ENCODE data around the gene TMEM25.
"Not testable (repeated sequence)": the region's sequence is repeated elsewhere in the genome, so short reads cannot be mapped to it uniquely, and the experiment has no call there.

Gene TMEM25

DNA sequence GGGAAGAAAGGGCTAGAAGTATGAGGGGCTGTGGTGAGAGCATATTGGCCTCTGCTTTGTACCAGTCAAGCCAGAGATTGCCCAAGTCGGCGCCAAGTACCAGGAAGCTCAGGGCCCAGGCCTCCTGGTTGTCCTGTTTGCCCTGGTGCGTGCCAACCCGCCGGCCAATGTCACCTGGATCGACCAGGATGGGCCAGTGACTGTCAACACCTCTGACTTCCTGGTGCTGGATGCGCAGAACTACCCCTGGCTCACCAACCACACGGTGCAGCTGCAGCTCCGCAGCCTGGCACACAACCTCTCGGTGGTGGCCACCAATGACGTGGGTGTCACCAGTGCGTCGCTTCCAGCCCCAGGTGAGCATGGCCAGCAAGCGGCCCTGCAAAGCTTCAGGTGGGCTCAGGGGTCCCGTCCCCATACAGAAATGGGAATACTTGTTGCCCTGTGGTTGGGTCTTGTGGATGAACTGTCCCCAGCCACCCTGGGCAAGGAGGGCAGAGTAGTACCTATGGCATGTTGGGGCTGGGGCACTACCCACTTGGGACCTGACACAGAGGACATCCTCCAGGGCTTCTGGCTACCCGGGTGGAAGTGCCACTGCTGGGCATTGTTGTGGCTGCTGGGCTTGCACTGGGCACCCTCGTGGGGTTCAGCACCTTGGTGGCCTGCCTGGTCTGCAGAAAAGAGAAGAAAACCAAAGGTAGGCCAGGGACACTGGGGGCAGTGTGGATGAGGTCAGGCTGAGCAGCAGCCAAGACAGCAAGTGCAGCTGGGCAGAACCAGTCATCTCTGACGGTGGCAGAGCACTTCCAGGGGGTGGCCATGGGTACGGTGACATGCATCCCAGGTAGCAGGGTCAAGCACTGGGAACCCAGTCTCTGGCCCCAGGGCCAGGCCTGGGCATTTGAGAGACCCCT is 2.1 kb downstream of the TMEM25 start:
- DNase-seq (ENCODE audit: low spot score), result no peak

- no peak for DNase-seq (ENCODE audit: low spot score)
Observed at GRCh38 chr11:118533769-118534729, 3.1 kb downstream of the TMEM25 start.

GRCh38 chr11:118535261-118535660 is 4.3 kb downstream of the TMEM25 start:
- no peak for DNase-seq (ENCODE audit: low spot score)

DNA sequence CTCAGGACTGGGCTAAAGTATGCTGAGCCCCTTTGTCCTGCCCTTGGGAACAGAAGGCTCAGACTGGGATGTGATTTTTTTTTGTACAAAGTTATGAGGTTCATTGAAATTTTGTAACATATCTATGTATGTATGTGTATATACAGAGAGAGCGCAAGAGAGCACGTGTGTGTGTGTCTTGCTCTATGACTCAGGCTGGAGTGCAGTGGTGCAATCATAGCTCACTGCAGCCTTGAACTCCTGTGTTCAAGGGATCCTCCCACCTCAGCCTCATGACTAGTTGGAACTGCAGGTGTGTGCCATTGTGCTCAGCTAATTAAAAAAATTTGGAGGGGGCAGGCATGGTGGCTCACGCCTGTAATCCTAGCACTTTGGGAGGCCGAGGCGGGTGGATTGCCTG is 5.7 kb downstream of the TMEM25 start:
- DNase-seq (ENCODE audit: low spot score), result no peak

DNA sequence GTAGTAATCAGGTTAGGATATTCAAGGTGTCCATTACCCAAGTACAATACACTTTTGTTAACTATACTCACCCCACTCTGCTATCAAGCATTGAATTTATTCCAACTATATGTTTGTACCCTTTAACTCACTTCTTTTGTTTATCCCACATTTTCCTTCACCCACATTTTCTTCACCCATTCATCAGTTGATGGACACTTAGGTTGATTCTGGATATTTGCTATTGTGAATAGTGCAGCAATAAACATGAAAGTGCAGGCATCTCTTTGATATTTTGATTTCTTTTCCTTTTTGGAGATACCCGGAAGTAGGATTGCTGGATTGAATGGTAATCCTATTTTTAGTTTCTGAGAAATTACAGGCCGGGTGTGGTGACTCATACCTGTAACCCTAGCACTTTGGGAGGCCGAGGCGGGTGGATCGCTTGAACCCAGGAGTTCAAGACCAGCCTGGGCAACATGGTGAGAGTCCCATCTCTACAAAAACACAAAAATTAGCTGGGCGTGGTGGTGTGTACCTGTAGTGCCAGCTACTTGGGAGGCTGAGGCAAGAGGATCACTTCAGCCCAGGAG is 6.5 kb downstream of the TMEM25 start:
- DNase-seq (ENCODE audit: low spot score), result no peak

DNA sequence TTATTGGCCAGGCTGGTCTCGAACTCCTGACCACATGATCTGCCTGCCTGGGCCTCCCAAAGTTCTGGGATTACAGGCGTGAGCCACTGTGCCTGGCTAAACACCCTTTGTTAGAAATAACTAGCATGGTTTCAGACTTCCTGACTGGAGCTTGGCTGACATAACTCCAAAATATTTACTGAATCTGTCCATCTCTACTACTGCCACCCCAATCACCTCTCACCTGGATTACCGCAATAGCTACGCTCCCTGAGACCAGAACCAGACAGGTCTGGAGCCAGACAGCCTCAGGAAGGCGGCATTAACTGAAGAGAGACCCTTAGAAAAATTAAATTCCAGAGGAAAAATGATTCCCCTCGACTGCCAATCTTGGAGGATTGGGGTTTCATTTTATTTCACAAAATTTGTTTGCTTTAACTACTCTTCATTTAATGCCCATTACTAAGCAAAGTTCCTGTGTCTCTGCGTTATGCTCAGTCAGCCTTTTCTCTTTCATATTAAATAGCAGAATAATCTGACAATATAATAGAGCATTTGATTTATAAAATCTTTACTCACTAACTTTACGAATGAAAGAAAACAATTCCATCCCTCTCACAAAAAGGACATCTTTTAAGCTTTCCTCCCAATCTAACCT is 13.1 kb downstream of the TMEM25 start:
- DNase-seq (ENCODE audit: low spot score), result no peak

GRCh38 chr11:118544647-118545010 is 13.6 kb downstream of the TMEM25 start:
- no peak for DNase-seq (ENCODE audit: low spot score)

DNA sequence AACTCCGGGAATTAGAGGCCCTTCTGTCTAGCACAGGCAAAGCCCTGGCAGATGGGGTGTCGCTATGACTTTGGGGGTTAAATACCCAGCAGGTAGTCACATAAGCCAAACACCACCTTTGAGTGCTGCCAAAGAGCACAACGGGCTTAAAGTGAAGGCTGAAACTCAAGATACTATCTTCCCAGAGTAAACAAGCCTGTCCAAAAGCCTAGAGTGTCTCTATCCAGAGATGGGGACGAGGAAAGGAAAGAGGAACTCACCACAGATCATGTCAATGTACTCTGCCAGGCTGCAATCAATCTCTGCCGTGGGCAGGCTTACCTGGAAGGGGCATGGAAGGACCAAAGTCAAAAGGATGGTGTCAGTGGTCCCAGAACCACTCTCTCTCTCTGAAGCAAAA is 14.5 kb downstream of the TMEM25 start:
- no peak for DNase-seq (ENCODE audit: low spot score)

GRCh38 chr11:118547132-118547531 is 16.1 kb downstream of the TMEM25 start:
- no peak for DNase-seq (ENCODE audit: low spot score)

GRCh38 chr11:118552341-118552740 is 21.3 kb downstream of the TMEM25 start:
- DNase-seq (ENCODE audit: low spot score), result no peak

DNA sequence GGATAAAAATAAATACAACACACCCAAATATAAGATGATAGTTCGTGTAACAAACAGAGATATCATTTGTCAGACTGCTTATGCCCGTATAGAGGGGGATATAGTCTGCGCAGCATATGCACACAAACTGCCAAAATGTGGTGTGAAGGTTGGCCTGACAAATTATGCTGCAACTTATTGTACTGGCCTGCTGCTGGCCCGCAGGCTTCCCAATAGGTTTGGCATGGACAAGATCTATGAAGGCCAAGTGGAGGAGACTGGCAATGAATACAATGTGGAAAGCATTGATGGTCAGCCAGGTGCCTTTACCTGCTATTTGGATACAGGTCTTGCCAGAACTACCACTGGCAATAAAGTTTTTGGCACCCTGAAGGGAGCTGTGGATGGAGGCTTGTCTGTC is 29.8 kb downstream of the TMEM25 start:
- DNase-seq (ENCODE audit: low spot score), result no peak

DNA sequence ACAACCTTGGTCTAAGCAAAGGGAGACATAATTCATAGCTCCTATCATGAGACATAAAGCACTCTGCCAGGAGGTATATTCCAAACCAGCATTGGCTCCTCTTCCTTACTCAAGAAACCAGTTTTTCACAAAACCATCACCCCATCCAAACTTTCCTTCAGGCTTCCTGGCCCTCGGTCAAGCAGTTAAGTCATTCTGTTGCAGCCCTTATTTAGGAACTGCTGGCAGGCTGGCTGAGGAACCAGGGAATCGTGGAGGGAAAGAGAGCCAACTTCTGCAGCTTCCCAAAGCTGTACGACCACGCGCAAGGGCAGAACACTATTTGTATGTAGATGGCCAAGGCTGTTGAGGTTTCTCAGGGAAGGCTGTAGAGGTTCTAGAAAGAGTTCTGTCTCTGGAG is 34.1 kb downstream of the TMEM25 start:
- DNase-seq (ENCODE audit: low spot score), result no peak

DNA sequence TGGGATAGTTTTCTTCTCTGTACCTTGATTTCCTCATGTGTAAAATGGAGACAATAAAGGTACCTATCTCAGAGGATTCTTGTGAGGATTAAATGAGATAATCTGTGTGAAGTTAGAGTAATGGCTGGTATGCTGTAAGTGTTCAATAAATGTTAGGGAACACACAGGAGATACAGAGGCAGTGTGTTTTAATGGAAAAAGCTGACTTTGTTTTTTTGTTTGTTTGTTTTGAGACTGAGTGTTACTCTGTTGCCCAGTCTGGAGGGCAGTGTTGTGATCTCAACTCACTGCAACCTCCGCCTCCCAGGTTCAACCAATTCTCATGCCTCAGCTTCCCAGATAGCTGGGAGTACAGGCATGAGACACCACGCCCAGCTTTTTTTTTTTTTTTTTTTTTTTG is 38.7 kb downstream of the TMEM25 start:
- DNase-seq (ENCODE audit: low spot score), result no peak

DNA sequence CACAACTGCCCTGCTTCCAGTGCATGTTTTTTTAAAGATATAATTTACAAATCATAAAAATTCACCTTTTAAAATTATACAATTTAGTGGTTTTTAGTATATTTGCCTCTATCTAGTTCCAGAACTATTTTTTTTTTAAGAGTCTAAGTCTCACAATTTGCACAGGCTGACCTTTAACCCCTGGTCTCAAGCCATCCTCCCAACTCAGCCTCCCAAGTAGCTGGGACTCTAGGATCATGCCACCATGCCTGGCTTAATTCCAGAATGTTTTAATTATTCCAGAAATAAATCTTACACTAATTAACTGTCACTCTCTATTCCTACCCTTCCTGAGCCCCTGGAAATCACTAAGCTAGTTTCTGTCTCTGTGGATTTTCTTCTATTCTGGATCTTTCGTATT is 39.8 kb downstream of the TMEM25 start:
- DNase-seq (ENCODE audit: low spot score), result no peak

DNA sequence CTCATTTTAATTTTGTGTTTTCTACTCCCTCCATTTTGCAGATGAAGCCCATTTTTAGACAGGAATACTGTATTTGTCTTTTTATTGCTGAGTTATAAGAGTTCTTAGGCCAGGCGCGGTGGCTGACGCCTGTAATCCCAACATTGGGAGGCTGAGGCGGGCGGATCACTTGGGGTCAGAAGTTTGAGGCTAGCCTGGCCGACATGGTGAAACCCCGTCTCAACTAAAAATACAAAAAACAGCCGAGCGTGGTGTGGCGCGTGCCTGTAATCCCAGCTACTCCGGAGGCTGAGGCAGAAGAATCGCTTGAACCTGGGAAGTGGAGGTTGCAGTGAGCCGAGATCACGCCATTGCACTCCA is 40.7 kb downstream of the TMEM25 start:
- DNase-seq (ENCODE audit: low spot score), result not testable (repeated sequence)

DNA sequence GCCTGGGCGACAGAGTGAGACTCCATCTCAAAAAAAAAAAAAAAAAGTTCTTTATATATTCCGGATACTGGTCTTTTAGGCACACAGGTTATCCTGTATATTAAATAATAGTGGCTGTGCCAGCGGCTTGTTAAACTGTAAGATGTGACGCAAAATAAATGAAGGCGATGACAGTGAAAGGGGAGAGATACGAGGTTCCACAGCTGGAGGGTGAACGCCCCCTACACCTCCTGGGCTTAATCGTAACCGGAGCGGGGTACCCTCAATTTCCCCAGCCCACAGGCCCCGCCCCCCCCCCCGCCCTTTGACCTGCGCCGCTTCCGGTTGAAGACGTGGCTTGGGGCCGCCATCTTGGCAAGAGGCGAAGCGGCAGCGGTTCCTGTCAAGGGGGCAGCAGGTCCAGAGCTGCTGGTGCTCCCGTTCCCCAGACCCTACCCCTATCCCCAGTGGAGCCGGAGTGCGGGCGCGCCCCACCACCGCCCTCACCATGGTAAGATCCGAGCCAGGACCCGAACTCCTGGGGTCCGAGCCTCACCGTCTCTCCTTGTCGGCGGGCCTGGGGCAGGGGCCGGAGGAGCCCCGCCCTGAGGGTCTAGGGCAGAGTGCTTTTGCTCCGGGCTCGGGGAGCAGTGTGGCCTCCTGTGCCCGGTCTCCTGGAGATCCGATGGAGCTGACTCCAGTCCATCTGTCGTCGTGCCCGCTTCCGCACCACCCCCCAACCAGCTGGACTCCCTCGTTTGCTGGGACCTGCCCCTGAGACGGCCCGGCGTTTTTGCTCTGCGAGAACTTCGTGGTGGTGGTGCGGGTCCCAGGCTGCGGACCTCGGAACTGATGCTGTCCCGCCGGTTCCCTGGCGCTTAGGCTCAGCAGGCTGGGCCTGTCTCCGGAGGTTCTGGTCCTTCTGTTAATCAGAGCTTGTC is 41.3 kb downstream of the TMEM25 start, which contains the start of gene ARCN1:
TSS of gene ARCN1 (plus strand) at position 349 of the 920 bp plus-strand sequence. CDS start at position 488, 139 bp downstream.
- DNase-seq (ENCODE audit: low spot score), result peak; percentile 76

DNA sequence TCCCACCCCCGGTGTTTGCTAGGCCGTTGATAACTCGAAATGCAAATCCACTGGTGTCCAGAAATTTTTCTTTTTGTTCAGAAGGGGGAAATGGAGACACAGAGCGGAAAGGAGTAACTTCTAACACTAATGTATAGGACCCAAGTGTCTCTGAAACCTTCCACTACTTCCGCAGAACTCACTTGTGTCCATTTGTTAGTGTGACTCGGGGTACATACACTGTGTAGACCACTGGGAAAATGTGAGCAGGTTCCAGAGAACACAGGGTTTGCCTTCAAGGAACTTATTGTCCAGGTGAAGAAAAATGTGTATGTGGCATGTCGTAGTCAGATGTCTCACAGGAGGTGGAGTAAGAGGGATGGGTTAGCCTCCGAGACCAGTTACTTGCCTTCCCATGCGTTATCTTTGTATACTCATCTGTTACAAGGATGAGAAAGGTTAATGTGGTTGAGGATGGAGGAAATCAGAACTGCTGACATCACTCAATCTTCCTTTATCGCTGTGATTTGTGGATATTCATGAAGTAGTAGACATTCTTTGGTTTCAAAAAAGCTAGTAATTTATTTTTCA is 42.1 kb downstream of the TMEM25 start:
- DNase-seq (ENCODE audit: low spot score), result peak; percentile 79

- no peak for DNase-seq (ENCODE audit: low spot score)
Observed at GRCh38 chr11:118574636-118575035, 43.6 kb downstream of the TMEM25 start.

GRCh38 chr11:118577995-118578394 is 47.0 kb downstream of the TMEM25 start:
- DNase-seq (ENCODE audit: low spot score), result not testable (repeated sequence)

DNA sequence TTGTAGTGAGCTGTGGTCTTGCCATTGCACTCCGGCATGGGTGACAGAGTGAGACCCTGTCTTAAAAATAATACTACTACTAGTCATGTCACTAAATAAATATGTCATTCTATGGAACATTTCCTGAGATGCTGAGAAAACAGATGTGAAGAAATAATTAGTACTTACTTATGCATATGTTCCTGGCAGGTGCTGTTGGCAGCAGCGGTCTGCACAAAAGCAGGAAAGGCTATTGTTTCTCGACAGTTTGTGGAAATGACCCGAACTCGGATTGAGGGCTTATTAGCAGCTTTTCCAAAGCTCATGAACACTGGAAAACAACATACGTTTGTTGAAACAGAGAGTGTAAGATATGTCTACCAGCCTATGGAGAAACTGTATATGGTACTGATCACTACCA is 50.1 kb downstream of the TMEM25 start:
- no peak for DNase-seq (ENCODE audit: low spot score)
